Chondrocyte (in vitro differentiated cells): Measurements from ENCODE around the gene HTR2B. TPM values are rescaled to one million over a fixed set of nuclear protein-coding genes. Genes with fewer than 3 reads are reported as not detected.

ENCODE experiments used
- DNase-seq: peaks from one replicate; pipeline ENCODE4 v3.0.0; 2021; ENCODE audit warnings: mixed read lengths, low spot score
- H3K27ac Mint-ChIP-seq: one replicate; pipeline ENCODE4 v1.8.0; 2021; ENCODE audit warnings: mild to moderate bottlenecking, moderate library complexity, mixed read lengths; ENCODE audit not compliant: unreplicated experiment
- H3K27me3 Mint-ChIP-seq: 2 replicates; pipeline ENCODE4 v1.8.0; 2021; ENCODE audit warnings: low read depth, mixed read lengths
- H3K36me3 Mint-ChIP-seq: 2 replicates; pipeline ENCODE4 v1.8.0; 2021; ENCODE audit warnings: low read depth, mixed read lengths
- H3K4me1 Mint-ChIP-seq: 2 replicates; pipeline ENCODE4 v1.8.0; 2021; ENCODE audit warnings: low read depth, mild to moderate bottlenecking, mixed read lengths
- H3K4me3 Mint-ChIP-seq: one replicate; pipeline ENCODE4 v1.8.0; 2021; ENCODE audit warnings: mild to moderate bottlenecking, moderate library complexity, mixed read lengths; ENCODE audit not compliant: unreplicated experiment
- H3K9me3 Mint-ChIP-seq: 2 replicates; pipeline ENCODE4 v1.8.0; 2021; ENCODE audit warnings: low read depth, mixed read lengths
- total RNA-seq: library from RNA; stranded (reverse); gene quantifications from 3 replicates; pipeline ENCODE4 v1.2.1, GENCODE V29; 2021
- TF ChIP-seq, protein P1 (sequence below): fragments of 200-600 bp; sonication (generic); IDR thresholded peaks from 2 replicates; pipeline ENCODE4 v1.5.0; 2021; ENCODE audit warnings: antibody characterized with exemption, mild to moderate bottlenecking, moderate library complexity

The HTR2B gene
- total RNA-seq, 1 donor from 2014 or later = 0.85 TPM

DNA sequence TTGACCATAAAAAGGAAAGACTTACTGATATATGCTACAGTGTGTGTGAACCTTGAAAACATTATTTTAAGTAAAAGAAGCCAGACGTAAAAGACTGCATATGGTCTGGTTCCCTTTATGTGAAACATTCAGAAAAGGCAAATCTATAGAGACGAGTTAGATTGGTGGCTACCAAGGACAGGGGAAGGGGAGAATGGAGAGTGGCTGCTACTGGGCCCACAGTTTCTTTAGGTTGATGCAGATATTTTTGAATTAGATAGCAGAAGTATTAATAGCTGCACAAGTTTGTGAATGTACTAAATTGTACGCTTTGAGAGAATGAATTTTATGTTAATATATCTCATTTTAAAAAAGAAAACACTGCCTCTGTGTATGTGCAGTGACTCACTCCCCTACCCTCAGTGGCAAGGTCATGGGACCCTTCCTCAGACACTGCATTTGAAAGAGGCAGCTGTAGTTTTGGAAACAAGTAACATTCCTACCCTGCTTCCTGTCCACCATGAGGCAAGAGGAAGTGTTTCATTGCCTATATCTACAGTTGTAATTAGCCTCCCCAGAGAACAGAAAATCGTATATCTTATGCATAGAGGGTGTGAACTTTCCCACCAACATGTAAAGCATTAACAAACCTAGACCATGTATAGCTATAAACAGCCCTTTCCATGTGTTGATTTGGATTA, 43.8 kb upstream of the HTR2B start:
- DNase-seq = no peak
- H3K36me3 Mint-ChIP-seq = peaks cover 45% of the 10 kb centered on the region
- H3K27me3 Mint-ChIP-seq = no peaks in the 10 kb centered on the region
- H3K27ac Mint-ChIP-seq = peak overlapping the region; percentile 82
- H3K9me3 Mint-ChIP-seq = no peaks in the 10 kb centered on the region
- H3K4me1 Mint-ChIP-seq = peaks cover 52% of the 10 kb centered on the region
- TF ChIP-seq, protein P1, sequence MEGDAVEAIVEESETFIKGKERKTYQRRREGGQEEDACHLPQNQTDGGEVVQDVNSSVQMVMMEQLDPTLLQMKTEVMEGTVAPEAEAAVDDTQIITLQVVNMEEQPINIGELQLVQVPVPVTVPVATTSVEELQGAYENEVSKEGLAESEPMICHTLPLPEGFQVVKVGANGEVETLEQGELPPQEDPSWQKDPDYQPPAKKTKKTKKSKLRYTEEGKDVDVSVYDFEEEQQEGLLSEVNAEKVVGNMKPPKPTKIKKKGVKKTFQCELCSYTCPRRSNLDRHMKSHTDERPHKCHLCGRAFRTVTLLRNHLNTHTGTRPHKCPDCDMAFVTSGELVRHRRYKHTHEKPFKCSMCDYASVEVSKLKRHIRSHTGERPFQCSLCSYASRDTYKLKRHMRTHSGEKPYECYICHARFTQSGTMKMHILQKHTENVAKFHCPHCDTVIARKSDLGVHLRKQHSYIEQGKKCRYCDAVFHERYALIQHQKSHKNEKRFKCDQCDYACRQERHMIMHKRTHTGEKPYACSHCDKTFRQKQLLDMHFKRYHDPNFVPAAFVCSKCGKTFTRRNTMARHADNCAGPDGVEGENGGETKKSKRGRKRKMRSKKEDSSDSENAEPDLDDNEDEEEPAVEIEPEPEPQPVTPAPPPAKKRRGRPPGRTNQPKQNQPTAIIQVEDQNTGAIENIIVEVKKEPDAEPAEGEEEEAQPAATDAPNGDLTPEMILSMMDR = no peak
- H3K4me3 Mint-ChIP-seq = no peak overlapping the region

GRCh38 chr2:231167745-231168459, 43.1 kb upstream of the HTR2B start:
- H3K36me3 Mint-ChIP-seq = peaks cover 45% of the 10 kb centered on the region
- no peaks in the 10 kb centered on the region for H3K9me3 Mint-ChIP-seq
- H3K27me3 Mint-ChIP-seq = no peaks in the 10 kb centered on the region
- H3K27ac Mint-ChIP-seq = peak overlapping the region; percentile 71
- H3K4me1 Mint-ChIP-seq = peaks cover 59% of the 10 kb centered on the region
- TF ChIP-seq, protein P1 = no peak
- no peak overlapping the region for H3K4me3 Mint-ChIP-seq
- no peak for DNase-seq

DNA sequence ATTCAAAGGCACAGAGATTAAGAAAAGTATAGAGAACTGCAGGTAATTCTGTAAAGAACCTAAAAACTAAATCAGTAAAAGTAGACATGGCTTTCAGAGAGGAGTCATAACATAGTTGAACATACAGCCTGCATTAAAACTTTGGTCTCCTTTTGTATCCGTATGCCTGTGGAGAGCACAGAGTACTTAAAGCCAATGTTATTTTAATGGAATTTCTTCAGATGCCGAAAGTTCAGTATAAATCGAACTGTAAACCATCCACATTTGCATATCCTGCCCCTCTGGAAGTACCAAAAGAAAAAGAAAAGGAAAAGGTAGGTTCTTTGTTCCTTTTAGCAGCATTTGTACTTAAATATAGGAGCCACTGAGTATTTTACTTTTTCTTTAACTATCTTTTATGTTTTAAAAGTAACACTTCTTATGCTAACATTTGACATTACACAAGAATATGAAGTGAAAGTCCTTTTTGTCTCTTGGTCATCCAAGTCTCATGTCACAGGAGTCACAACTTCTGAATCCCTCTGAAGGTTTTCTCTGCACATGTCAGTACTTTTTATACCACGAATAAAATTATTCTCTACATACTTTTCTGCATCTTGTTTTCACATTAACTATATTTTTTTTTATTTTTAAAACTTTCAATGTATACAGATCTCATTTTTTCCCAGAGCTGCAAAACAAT, 38.7 kb upstream of the HTR2B start:
- Mint-ChIP-seq H3K27ac (peak overlapping the region; percentile 99), H3K27me3 (no peaks in the 10 kb centered on the region), H3K36me3 (peaks cover 29% of the 10 kb centered on the region), H3K9me3 (no peaks in the 10 kb centered on the region), H3K4me1 (peaks cover 72% of the 10 kb centered on the region), H3K4me3 (no peak overlapping the region)
- TF ChIP-seq, protein P1 = no peak
- no peak for DNase-seq

GRCh38 chr2:231163011-231163410, 38.2 kb upstream of the HTR2B start:
- Mint-ChIP-seq H3K27me3 (no peaks in the 10 kb centered on the region), H3K36me3 (peaks cover 29% of the 10 kb centered on the region)
- DNase-seq = no peak

GRCh38 chr2:231161877-231162329, 37.1 kb upstream of the HTR2B start:
- H3K27me3 Mint-ChIP-seq = no peaks in the 10 kb centered on the region
- H3K4me3 Mint-ChIP-seq = peak overlapping the region; percentile 24
- TF ChIP-seq, protein P1 = no peak
- H3K36me3 Mint-ChIP-seq = peaks cover 21% of the 10 kb centered on the region
- DNase-seq = no peak
- H3K9me3 Mint-ChIP-seq = no peaks in the 10 kb centered on the region
- peak overlapping the region; percentile 99 for H3K27ac Mint-ChIP-seq
- peaks cover 69% of the 10 kb centered on the region for H3K4me1 Mint-ChIP-seq

More at GRCh38 chr2:231163011-231163410, 38.2 kb upstream of the HTR2B start:
- TF ChIP-seq, protein P1 = no peak
- Mint-ChIP-seq H3K4me3 (no peak overlapping the region), H3K9me3 (no peaks in the 10 kb centered on the region), H3K27ac (peak overlapping the region; percentile 99), H3K4me1 (peaks cover 69% of the 10 kb centered on the region)
